SK-N-SH (cell line): ENCODE measurements around the gene ELOA. TPM values are rescaled to one million over a fixed set of nuclear protein-coding genes. Genes with fewer than 3 reads are reported as not detected.

ENCODE experiments used
- CTCF ChIA-PET: fragments of 300-600, 350-600 bp; formaldehyde crosslinking; extraction: SDS; loops from one replicate; lab custom pipeline; 2021; lab: Yijun Ruan, JAX
- POLR2A ChIA-PET: fragments of 350-600 bp; sonication (Branson Sonifier 250); formaldehyde crosslinking; extraction: SDS; loops from one replicate; lab custom pipeline; 2020; ENCODE audit warnings: antibody characterized with exemption, inconsistent platforms; lab: Yijun Ruan, JAX
- DNase-seq: peaks from one replicate; pipeline ENCODE4 v3.0.0; 2012
- H2AFZ ChIP-seq: fragments of 200-600 bp; sonication (generic); 2 replicates; pipeline ENCODE4 v1.8.1; 2016; ENCODE audit warnings: antibody characterized with exemption, mild to moderate bottlenecking, low read depth
- H3F3A ChIP-seq: fragments of 200-600 bp; sonication (generic); replicated peaks from 2 replicates; pipeline ENCODE3; 2016; ENCODE audit warnings: antibody characterized with exemption, mild to moderate bottlenecking; ENCODE audit not compliant: insufficient read depth
- H3K27ac ChIP-seq, 2 experiments: fragments of 200-500 bp in 1 of 2; fragments of 200-600 bp in 1 of 2; sonication (Bioruptor generic) in 1 of 2; sonication (generic), shearing (Covaris generic) in 1 of 2; 2 replicates each; pipeline versions ENCODE4 v1.5.1 to v1.6.1; 2014 to 2016; ENCODE audit warnings: low read depth in 2 of 2, inconsistent platforms in 1 of 2, low read length in 1 of 2, mild to moderate bottlenecking in 1 of 2, mixed read lengths in 1 of 2
- H3K27me3 ChIP-seq: fragments of 200-600 bp; sonication (generic), shearing (Covaris generic); 2 replicates; pipeline ENCODE4 v1.6.1; 2016; ENCODE audit warnings: mixed run types; ENCODE audit not compliant: insufficient read depth
- H3K36me3 ChIP-seq, 2 experiments: fragments of 200-500 bp in 1 of 2; fragments of 200-600 bp in 1 of 2; sonication (Bioruptor generic) in 1 of 2; sonication (generic) in 1 of 2; replicated peaks in 1 of 2; 2 replicates each; pipeline versions ENCODE3 to v1.5.1; 2014 to 2016; ENCODE audit warnings: low read length in 1 of 2, mild to moderate bottlenecking in 1 of 2; ENCODE audit not compliant: insufficient read depth in 2 of 2, control insufficient read depth in 1 of 2
- H3K4me1 ChIP-seq, 2 experiments: fragments of 200-500 bp in 1 of 2; fragments of 200-600 bp in 1 of 2; sonication (Bioruptor generic) in 1 of 2; sonication (generic), shearing (Covaris generic) in 1 of 2; 2 replicates each; pipeline versions ENCODE4 v1.5.1 to v1.6.1; 2014 to 2016; ENCODE audit warnings: low read depth in 1 of 2, low read length in 1 of 2, mixed run types in 1 of 2; ENCODE audit not compliant: insufficient read depth in 2 of 2, control insufficient read depth in 1 of 2
- H3K4me2 ChIP-seq: fragments of 200-600 bp; sonication (generic), shearing (Covaris generic); 2 replicates; pipeline ENCODE4 v1.6.1; 2017; ENCODE audit warnings: mixed run types
- H3K4me3 ChIP-seq, 2 experiments: fragments of 200-500 bp in 1 of 2; fragments of 200-600 bp in 1 of 2; sonication (Bioruptor generic) in 1 of 2; sonication (generic), shearing (Covaris generic) in 1 of 2; 2 replicates each; pipeline versions ENCODE4 v1.5.1 to v1.8.1; 2014 to 2016; ENCODE audit warnings: low read depth in 2 of 2, inconsistent platforms in 1 of 2, low read length in 1 of 2, mild to moderate bottlenecking in 1 of 2, mixed read lengths in 1 of 2, moderate library complexity in 1 of 2
- H3K79me2 ChIP-seq: fragments of 200-600 bp; sonication (generic); 2 replicates; pipeline ENCODE4 v1.8.1; 2017; ENCODE audit warnings: mild to moderate bottlenecking; ENCODE audit not compliant: insufficient read depth
- H3K9ac ChIP-seq: fragments of 200-600 bp; sonication (generic); 2 replicates; pipeline ENCODE4 v1.6.1; 2017; ENCODE audit warnings: mixed run types
- H3K9me2 ChIP-seq: fragments of 200-600 bp; sonication (generic); 2 replicates; pipeline ENCODE4 v1.6.1; 2017; ENCODE audit warnings: mixed run types
- H3K9me3 ChIP-seq: fragments of 200-600 bp; sonication (generic); 2 replicates; pipeline ENCODE4 v1.6.1; 2017; ENCODE audit warnings: mixed run types, mild to moderate bottlenecking, moderate library complexity
- H4K20me1 ChIP-seq: fragments of 200-600 bp; sonication (generic); 2 replicates; pipeline ENCODE4 v1.6.1; 2017; ENCODE audit warnings: mild to moderate bottlenecking, mixed run types; ENCODE audit not compliant: insufficient read depth
- EP300 ChIP-seq, 2 experiments: IDR thresholded peaks; 2 replicates each; pipeline versions ENCODE4 v1.4.0 to v1.6.1; 2012; ENCODE audit warnings: borderline replicate concordance in 1 of 2, low read depth in 1 of 2, low read length in 1 of 2
- FOSL2 ChIP-seq: IDR thresholded peaks from 2 replicates; pipeline ENCODE4 v1.4.0; 2012; ENCODE audit warnings: low read depth, mild to moderate bottlenecking, moderate library complexity, borderline replicate concordance
- GABPA ChIP-seq: IDR thresholded peaks from 2 replicates; pipeline ENCODE4 v1.4.0; 2012; ENCODE audit warnings: low read depth, mild to moderate bottlenecking
- GATA2 ChIP-seq: sonication (generic); formaldehyde crosslinking; IDR thresholded peaks from 2 replicates; pipeline ENCODE4 v1.5.0; 2020; ENCODE audit warnings: mild to moderate bottlenecking, missing genetic modification reagents
- MEF2A ChIP-seq: IDR thresholded peaks from 2 replicates; pipeline ENCODE4 v1.4.0; 2012; ENCODE audit warnings: low read depth, borderline replicate concordance
- MXI1 ChIP-seq: IDR thresholded peaks from 2 replicates; pipeline ENCODE4 v1.6.1; 2012; ENCODE audit warnings: mild to moderate bottlenecking, low read depth, low read length, improper control_type of control experiment
- NFIC ChIP-seq: IDR thresholded peaks from 2 replicates; pipeline ENCODE4 v1.4.0; 2012; ENCODE audit warnings: borderline replicate concordance
- NRF1 ChIP-seq: IDR thresholded peaks from 2 replicates; pipeline ENCODE4 v1.6.1; 2012; ENCODE audit warnings: low read depth, mild to moderate bottlenecking, low read length
- POLR2AphosphoS5 ChIP-seq: IDR thresholded peaks from 2 replicates; pipeline ENCODE4 v1.6.1; 2012; ENCODE audit warnings: low read depth, low read length
- RCOR1 ChIP-seq: fragments of 150-350 bp; IDR thresholded peaks from 2 replicates; pipeline ENCODE4 v1.6.1; 2017; ENCODE audit warnings: antibody characterized with exemption, low read length
- RFX5 ChIP-seq: IDR thresholded peaks from 2 replicates; pipeline ENCODE4 v1.6.1; 2012; ENCODE audit warnings: mild to moderate bottlenecking, improper control_type of control experiment, low read length
- WGBS: methylation state at CpG from one replicate; pipeline ENCODE4 v1.1.6; 2017; ENCODE audit warnings: low lambda C conversion rate; 5-methylcytosine and 5-hydroxymethylcytosine counted together
- polyA plus RNA-seq, 3 experiments: library from polyadenylated mRNA; depleted of rRNA; stranded (reverse); fragments of >200 nt; gene quantifications; 2 replicates each; pipeline ENCODE4 v1.2.3, GENCODE V29; 2012
- TF ChIP-seq, protein P1 (sequence below): fragments of 150-350 bp; IDR thresholded peaks from 2 replicates; pipeline ENCODE4 v1.6.1; 2017; ENCODE audit warnings: antibody characterized with exemption, low read length, low read depth, borderline replicate concordance
- TF ChIP-seq, protein P2 (sequence below): fragments of 150-350 bp; IDR thresholded peaks from 2 replicates; pipeline ENCODE4 v1.6.1; 2016; ENCODE audit warnings: mild to moderate bottlenecking, low read depth, low read length
- TF ChIP-seq, protein P3 (sequence below): IDR thresholded peaks from 2 replicates; pipeline ENCODE4; 2012

The ELOA gene
- polyA plus RNA-seq, 1 of the 3 experiments (the other 2 are of a cell fraction), result 14.5 TPM

DNA sequence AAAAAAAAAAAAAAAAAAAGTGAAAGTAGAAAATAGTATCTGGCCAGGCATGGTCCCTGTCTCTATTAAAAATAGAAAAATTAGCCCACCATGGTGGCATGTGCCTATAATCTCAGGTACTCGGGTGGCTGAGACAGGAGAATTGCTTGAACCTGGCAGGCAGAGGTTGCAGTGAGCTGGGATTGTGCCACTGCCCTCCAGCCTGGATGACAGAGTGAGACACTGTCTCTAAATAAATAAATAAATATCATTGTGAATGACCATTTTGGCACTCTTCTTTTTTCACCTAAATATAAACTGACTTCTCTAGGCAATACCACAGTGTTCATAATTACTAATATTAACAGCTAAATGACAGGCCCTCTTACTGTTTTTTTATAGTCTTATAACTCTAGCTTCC lies 14.5 kb downstream of the ELOA start:
- 100% methylated on average over 1 of the region's 1 CpG for WGBS
- no peaks in the 10 kb centered on the region for H3K9me2 ChIP-seq
- POLR2A ChIA-PET, result no interaction called here
- CTCF ChIA-PET, result interaction anchor here (2.3 to 2.4 kb wide), 2 partner anchors 13 to 121 kb away, joined by 8 to 16 read pairs; no protein-coding TSS in a partner anchor
- H3K9me3 ChIP-seq, result no peaks in the 10 kb centered on the region
- H3K4me2 ChIP-seq, result no peak overlapping the region
- no peaks in the 10 kb centered on the region for H3K27me3 ChIP-seq
- no peak overlapping the region for H3K9ac ChIP-seq
- H3K4me3 ChIP-seq, result no peak overlapping the region
- peaks cover 15% of the 10 kb centered on the region; the same call in 1 of the 2 replicates for H3K79me2 ChIP-seq
- H3K27ac ChIP-seq, result no peak overlapping the region
- TF ChIP-seq FOSL2 (no peak), EP300 (IDR thresholded peaks at IDR 0.05; ENCODE audit: borderline replicate concordance in 1 of 2, low read depth in 1 of 2, low read length in 1 of 2) (no peak), POLR2AphosphoS5 (no peak), GATA2 (no peak), RCOR1 (no peak), MEF2A (no peak), MXI1 (no peak)
- TF ChIP-seq, protein P1, sequence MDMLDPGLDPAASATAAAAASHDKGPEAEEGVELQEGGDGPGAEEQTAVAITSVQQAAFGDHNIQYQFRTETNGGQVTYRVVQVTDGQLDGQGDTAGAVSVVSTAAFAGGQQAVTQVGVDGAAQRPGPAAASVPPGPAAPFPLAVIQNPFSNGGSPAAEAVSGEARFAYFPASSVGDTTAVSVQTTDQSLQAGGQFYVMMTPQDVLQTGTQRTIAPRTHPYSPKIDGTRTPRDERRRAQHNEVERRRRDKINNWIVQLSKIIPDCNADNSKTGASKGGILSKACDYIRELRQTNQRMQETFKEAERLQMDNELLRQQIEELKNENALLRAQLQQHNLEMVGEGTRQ, result no peak
- no peak overlapping the region for H2AFZ ChIP-seq
- no peak for DNase-seq
- peaks cover 81 to 86% of the 10 kb centered on the region in 2 experiments for H3K36me3 ChIP-seq
- peaks cover 8 to 10% of the 10 kb centered on the region in 2 experiments; a peak in 1 of 4 replicates for H3K4me1 ChIP-seq
- peaks cover 23% of the 10 kb centered on the region for H3F3A ChIP-seq
- H4K20me1 ChIP-seq, result peaks cover 27% of the 10 kb centered on the region; the same call in 1 of the 2 replicates

DNA sequence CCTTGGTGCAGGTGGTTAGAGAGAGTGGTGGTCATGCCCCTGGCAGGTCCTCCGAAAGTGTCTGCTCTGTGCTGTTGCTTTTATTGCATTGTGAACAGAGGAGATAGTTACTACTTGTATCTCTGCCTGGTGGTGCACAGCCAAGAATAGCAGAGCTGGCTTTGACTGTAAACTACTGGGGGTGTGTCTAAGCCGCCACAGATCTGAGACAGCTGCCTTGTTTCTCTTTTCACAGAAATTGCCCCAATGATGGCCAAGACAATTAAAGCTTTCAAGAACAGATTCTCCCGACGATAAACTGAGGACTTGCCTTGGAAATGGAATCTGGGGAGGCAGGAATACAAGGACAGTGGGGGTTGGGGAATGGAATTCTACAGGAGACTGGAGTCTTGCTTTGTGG lies 16.0 kb downstream of the ELOA start:
- peaks cover 0 to 17% of the 10 kb centered on the region in 2 experiments; a peak in 2 of 4 replicates for H3K4me1 ChIP-seq
- H3K9me3 ChIP-seq, result no peaks in the 10 kb centered on the region
- H3F3A ChIP-seq, result peaks cover 23% of the 10 kb centered on the region
- H2AFZ ChIP-seq, result no peak overlapping the region
- H3K9ac ChIP-seq, result no peak overlapping the region
- no peak overlapping the region for H3K4me2 ChIP-seq
- H3K4me3 ChIP-seq, result no peak overlapping the region
- ChIA-PET CTCF (interaction anchor here (1.3 to 2.4 kb wide), 2 partner anchors 12 to 68 kb away, joined by 4 to 16 read pairs; partner anchors contain the start of gene RPL11), POLR2A (no interaction called here)
- peaks cover 5% of the 10 kb centered on the region; the same call in 1 of the 2 replicates for H3K79me2 ChIP-seq
- H3K9me2 ChIP-seq, result no peaks in the 10 kb centered on the region
- no peak overlapping the region; a peak in 1 of 4 replicates for H3K27ac ChIP-seq
- no peak for DNase-seq
- H3K36me3 ChIP-seq, result peaks cover 68 to 73% of the 10 kb centered on the region in 2 experiments
- TF ChIP-seq, protein P1, result no peak
- TF ChIP-seq FOSL2 (no peak), GABPA (no peak), NFIC (no peak), RFX5 (no peak), NRF1 (no peak)
- TF ChIP-seq, protein P2, sequence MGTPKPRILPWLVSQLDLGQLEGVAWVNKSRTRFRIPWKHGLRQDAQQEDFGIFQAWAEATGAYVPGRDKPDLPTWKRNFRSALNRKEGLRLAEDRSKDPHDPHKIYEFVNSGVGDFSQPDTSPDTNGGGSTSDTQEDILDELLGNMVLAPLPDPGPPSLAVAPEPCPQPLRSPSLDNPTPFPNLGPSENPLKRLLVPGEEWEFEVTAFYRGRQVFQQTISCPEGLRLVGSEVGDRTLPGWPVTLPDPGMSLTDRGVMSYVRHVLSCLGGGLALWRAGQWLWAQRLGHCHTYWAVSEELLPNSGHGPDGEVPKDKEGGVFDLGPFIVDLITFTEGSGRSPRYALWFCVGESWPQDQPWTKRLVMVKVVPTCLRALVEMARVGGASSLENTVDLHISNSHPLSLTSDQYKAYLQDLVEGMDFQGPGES, result no peak
- TF ChIP-seq, protein P3, sequence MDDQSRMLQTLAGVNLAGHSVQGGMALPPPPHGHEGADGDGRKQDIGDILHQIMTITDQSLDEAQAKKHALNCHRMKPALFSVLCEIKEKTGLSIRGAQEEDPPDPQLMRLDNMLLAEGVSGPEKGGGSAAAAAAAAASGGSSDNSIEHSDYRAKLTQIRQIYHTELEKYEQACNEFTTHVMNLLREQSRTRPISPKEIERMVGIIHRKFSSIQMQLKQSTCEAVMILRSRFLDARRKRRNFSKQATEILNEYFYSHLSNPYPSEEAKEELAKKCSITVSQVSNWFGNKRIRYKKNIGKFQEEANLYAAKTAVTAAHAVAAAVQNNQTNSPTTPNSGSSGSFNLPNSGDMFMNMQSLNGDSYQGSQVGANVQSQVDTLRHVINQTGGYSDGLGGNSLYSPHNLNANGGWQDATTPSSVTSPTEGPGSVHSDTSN, result no peak
- WGBS, result 87% methylated on average over 4 of the region's 4 CpGs
- H4K20me1 ChIP-seq, result peaks cover 17% of the 10 kb centered on the region; the same call in 1 of the 2 replicates
- H3K27me3 ChIP-seq, result no peaks in the 10 kb centered on the region
